ENCODE measurements around the gene ZBTB20. TPM values are rescaled to one million over a fixed set of nuclear protein-coding genes. Genes with fewer than 3 reads are reported as not detected.

ZBTB20 gene
- polyA plus RNA-seq, 1 donor from 2014 or later: 4.8 TPM

- Histone ChIP-seq H2AFZ (ENCODE audit: low read depth, low read length) (no peak overlapping the region), H3K79me2 (replicated peaks; ENCODE audit: insufficient read depth, low read length) (no peaks in the 10 kb centered on the region), H3K36me3 (ENCODE audit: insufficient read depth, low read length) (no peaks in the 10 kb centered on the region), H3K9me3 (ENCODE audit: low read length) (no peaks in the 10 kb centered on the region), H3K4me2 (ENCODE audit: low read length) (no peak overlapping the region), H3K9me2 (ENCODE audit: insufficient read depth, low read length) (no peaks in the 10 kb centered on the region), H3K9ac (ENCODE audit: low read length) (no peak overlapping the region), H3K27ac (ENCODE audit: low read length) (no peak overlapping the region), H3F3A (ENCODE audit: insufficient read depth, low read length, poor library complexity, severe bottlenecking) (no peaks in the 10 kb centered on the region), H4K20me1 (ENCODE audit: insufficient read depth) (no peaks in the 10 kb centered on the region), H3K27me3 (ENCODE audit: insufficient read depth, low read depth, low read length) (no peaks in the 10 kb centered on the region), H3K4me3 (ENCODE audit: low read length) (no peak overlapping the region)
- TF ChIP-seq CTCF (IDR thresholded peaks at IDR 0.05; ENCODE audit: poor library complexity, severe bottlenecking) (no peak), EZH2 (IDR thresholded peaks at IDR 0.05; ENCODE audit: borderline replicate concordance, insufficient read depth, low read length, poor library complexity, severe bottlenecking) (no peak), REST (IDR thresholded peaks at IDR 0.05; ENCODE audit: borderline replicate concordance) (no peak), POLR2AphosphoS5 (IDR thresholded peaks at IDR 0.05) (no peak), SMC3 (conservative IDR thresholded peaks at IDR 0.05; ENCODE audit: poor library complexity) (no peak), RAD21 (conservative IDR thresholded peaks at IDR 0.05) (no peak), EP300 (conservative IDR thresholded peaks at IDR 0.05; ENCODE audit: poor library complexity, severe bottlenecking) (no peak), MXI1 (conservative IDR thresholded peaks at IDR 0.05; ENCODE audit: poor library complexity, severe bottlenecking) (no peak), TAF1 (IDR thresholded peaks at IDR 0.05; ENCODE audit: low read depth) (no peak)
Observed at GRCh38 chr3:114880078-114880477, 267.0 kb downstream of the ZBTB20 start.

GRCh38 chr3:114879059-114880031 lies 267.7 kb downstream of the ZBTB20 start:
- Histone ChIP-seq H3F3A (ENCODE audit: insufficient read depth, low read length, poor library complexity, severe bottlenecking) (no peaks in the 10 kb centered on the region), H3K79me2 (replicated peaks; ENCODE audit: insufficient read depth, low read length) (no peaks in the 10 kb centered on the region), H3K27me3 (ENCODE audit: insufficient read depth, low read depth, low read length) (no peaks in the 10 kb centered on the region), H3K9ac (ENCODE audit: low read length) (no peak overlapping the region), H3K36me3 (ENCODE audit: insufficient read depth, low read length) (no peaks in the 10 kb centered on the region), H3K4me2 (ENCODE audit: low read length) (no peak overlapping the region), H3K9me3 (ENCODE audit: low read length) (no peaks in the 10 kb centered on the region), H4K20me1 (ENCODE audit: insufficient read depth) (no peaks in the 10 kb centered on the region), H3K4me3 (ENCODE audit: low read length) (no peak overlapping the region), H3K9me2 (ENCODE audit: insufficient read depth, low read length) (no peaks in the 10 kb centered on the region), H2AFZ (ENCODE audit: low read depth, low read length) (no peak overlapping the region), H3K27ac (ENCODE audit: low read length) (no peak overlapping the region)
- TF ChIP-seq MXI1 (conservative IDR thresholded peaks at IDR 0.05; ENCODE audit: poor library complexity, severe bottlenecking) (no peak), POLR2AphosphoS5 (IDR thresholded peaks at IDR 0.05) (no peak), EZH2 (IDR thresholded peaks at IDR 0.05; ENCODE audit: borderline replicate concordance, insufficient read depth, low read length, poor library complexity, severe bottlenecking) (no peak), RAD21 (conservative IDR thresholded peaks at IDR 0.05) (no peak), TAF1 (IDR thresholded peaks at IDR 0.05; ENCODE audit: low read depth) (no peak), REST (IDR thresholded peaks at IDR 0.05; ENCODE audit: borderline replicate concordance) (no peak), EP300 (conservative IDR thresholded peaks at IDR 0.05; ENCODE audit: poor library complexity, severe bottlenecking) (no peak), CTCF (IDR thresholded peaks at IDR 0.05; ENCODE audit: poor library complexity, severe bottlenecking) (no peak), SMC3 (conservative IDR thresholded peaks at IDR 0.05; ENCODE audit: poor library complexity) (no peak)

Data from neural cell (in vitro differentiated cells).